Prostate gland (tissue), 2 donors: ENCODE data around the gene NLRP10.
"Not testable (repeated sequence)": the region's sequence is repeated elsewhere in the genome, so short reads cannot be mapped to it uniquely, and the experiment has no call there.

Source experiments
- CTCF ChIP-seq, 4 experiments: fragments of 200-600 bp in 2 of 4; fragments of 450-650 bp in 2 of 4; sonication (generic) in 2 of 4; IDR thresholded peaks; 1 replicate in 3 of 4; 2 replicates in 1 of 4; pipeline ENCODE4 v1.5.1; 2016 to 2019; ENCODE audit warnings: antibody characterized with exemption in 4 of 4, mild to moderate bottlenecking in 2 of 4, moderate library complexity in 2 of 4
- POLR2A ChIP-seq: fragments of 450-650 bp; IDR thresholded peaks from one replicate; pipeline ENCODE4 v1.6.1; 2016; ENCODE audit warnings: antibody characterized with exemption, mild to moderate bottlenecking
- POLR2AphosphoS5 ChIP-seq: sonication (generic); formaldehyde crosslinking; IDR thresholded peaks from one replicate; pipeline ENCODE4 v1.6.1; 2017; ENCODE audit warnings: antibody characterized with exemption

- TF ChIP-seq CTCF (IDR thresholded peaks at IDR 0.05); POLR2AphosphoS5; POLR2A: not testable (repeated sequence)
Observed at GRCh38 chr11:7987560-7987883, 22.3 kb upstream of the NLRP10 start.
